Inflammatory macrophage treated with lipopolysaccharide for 1 hour (primary cell): ENCODE results near the gene PPP1R3F.

Source experiments
- DNase-seq, 2 donors: peaks; one replicate each; pipeline ENCODE4 v3.0.0-alpha.2; 2020 to 2022

PPP1R3F gene

DNA sequence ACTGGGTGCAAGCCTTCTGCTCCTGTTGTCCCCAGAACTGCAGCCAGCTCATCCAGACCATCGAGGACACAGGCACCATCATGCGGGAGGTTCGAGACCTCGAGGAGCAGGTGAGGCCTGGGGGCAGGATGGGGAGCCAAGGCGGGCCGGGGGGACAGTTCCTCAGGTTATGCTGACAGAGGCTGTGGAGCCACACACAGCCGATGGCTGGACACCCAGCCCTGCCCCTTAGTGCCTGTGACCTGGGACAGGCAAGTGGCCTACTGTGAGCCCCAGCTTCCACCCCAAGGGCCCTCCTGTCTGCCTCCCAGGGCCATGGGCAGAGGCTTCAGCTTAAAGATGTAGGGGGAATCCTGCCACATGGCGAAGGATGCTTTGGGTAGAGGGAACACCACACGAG is 20.0 kb upstream of the PPP1R3F start:
- DNase-seq, result no peak

DNA sequence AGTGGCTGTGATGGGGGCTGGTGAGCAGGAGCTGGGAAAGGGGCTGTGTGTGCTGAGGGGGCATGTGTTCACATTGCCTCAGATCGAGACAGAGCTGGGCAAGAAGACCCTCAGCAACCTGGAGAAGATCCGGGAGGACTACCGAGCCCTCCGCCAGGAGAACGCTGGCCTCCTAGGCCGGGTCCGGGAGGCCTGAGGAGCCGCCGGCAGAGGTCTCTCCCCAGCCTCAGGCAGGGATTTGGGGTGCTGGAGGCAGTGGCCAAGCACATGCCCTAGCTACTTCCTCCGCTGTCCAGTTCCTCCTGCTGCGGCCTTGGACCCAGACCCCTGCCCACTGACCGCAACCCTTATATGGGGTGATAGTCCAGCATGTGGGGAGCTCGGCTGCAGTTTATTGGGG is 19.5 kb upstream of the PPP1R3F start:
- no peak for DNase-seq

- DNase-seq, result no peak
Measured at GRCh38 chrX:49250578-49250977, 19.0 kb upstream of the PPP1R3F start.

DNA sequence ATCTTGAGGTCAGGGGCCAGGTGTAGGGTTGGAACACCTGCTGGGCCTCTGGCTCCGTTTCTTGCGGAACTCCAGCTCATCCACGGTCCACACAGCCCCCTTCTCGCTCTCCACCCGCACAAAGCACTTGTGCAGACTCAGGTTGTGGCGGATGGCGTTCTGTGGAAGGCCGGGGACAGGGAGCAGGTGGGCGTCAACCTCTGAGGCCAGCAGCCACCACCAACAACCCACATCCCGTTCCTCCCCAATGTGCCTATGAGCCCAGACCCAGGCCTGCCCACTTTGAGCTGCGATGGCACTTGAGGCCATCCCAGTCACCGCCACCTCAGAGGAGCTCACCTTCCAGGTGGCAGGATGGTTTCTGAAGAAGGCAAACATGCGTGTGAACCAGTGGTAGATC is 18.3 kb upstream of the PPP1R3F start:
- DNase-seq, result no peak

GRCh38 chrX:49254639-49255038 is 15.0 kb upstream of the PPP1R3F start:
- no peak for DNase-seq

DNA sequence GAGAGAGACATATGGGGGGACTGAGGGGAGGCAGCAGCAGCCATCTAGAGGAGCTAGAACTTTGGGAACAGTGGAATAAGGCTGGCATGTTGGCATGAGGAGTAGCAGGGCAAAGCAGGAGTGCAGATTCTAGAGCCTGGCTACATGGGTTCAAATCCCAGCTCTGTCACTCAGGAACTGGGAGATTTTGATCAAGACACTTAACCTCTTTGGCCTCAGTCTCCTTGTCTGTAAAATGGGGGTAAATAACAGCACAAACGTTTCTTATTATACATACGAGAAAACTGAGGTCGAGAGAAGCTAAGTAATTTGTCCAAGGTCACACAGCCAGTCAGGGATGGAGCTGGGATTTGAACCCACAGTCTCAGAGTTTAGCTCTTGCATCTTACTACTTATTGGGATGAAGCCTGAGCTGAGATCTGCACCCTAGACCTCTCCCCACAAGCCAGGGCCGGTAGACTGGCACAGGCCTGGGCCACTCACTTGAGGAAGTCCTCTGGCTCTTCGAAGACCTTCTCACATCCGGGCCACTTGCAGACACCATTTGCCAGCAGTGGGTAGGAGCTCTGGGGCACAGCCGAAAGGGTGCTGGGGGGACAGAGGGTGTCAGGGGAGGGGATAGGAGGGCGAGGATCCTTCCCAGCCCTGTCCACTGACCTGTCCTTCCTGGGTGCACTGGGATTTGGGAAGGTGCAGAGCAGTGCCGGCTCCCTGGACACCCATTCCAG is 13.2 kb upstream of the PPP1R3F start:
- DNase-seq, result no peak

- DNase-seq, result no peak
Measured at GRCh38 chrX:49257074-49257790, 12.4 kb upstream of the PPP1R3F start.

DNA sequence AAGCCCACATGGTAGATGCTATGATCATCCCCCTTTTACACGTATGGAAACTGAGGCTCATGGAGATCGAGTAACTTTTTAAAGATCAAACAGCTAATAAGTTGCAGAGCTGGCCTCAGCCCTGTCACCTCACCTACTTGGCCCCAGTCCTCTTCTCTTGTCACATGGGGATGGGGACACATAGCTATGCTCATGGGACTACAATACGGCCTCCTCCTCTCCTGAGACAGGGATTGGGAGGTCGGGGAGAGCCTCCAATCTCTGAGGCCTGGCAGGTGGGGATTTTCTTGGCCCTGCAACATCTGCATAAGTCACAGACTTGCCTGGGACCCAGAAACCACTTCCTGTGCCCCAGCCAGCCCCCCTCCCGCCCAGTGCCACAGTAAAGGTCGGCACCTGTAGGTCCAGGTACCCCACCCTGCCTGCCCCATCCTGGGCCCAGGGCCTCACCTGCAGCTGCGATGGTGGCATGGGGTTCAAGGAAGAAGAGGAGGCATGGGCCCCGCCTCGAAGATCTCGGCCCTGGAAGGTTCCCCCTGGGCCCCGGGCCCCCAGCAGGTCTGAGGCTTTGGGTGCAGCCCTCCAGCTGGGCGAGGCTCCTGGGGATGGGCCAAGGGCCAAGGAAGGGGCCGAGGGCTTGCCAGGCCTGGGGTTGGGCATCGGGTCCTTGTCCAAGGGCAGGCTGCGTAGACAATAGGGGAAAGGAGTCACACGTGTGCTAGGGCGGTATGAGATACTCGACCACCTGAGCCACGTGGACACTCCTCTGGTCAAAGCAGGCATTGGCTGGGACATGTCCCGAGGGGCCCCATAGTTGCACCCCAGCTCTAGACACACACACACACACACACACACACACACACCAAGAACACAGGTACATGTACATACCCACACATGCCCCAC is 11.5 kb upstream of the PPP1R3F start:
- no peak for DNase-seq

DNA sequence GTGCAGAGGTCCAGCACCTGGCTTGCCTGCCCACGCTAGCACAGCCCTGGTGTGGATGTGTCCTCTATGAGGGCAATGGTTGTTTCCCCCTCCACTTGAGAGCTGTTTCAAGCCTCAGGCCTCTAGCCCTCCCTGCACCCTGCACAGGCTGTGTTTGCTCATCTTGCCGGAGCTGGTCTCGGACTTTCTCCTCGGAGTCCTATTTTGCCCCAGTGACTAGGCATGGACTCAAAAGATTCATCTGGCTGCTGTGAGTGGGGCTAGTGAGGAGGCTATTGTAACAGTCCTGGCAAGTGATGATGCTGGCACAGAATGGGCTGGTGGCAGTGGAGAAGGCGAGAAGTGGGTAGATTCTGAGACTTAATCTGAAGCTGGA is 10.9 kb upstream of the PPP1R3F start:
- DNase-seq, result no peak

GRCh38 chrX:49260221-49260985 is 9.2 kb upstream of the PPP1R3F start:
- DNase-seq, result no peak

- DNase-seq, result no peak
Measured at GRCh38 chrX:49262603-49263002, 7.0 kb upstream of the PPP1R3F start.

DNA sequence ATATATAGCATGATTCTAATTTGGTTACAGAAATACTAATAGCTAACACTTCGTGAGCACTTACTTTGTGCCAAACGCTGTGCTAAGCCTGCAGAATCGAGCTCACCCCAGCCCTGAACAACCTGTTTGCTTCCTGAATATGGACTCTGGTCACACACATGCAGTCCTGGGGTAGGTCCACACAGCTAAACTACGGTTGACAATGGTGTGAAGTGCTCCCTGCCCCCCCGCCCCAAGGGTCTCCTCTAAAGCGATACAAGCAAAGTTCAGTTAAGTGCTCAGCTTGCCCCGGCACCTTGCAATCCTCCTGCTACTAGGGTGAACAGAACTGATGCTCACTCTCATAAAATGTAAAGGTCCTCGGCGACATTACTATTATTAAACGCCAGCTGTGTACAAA is 6.0 kb upstream of the PPP1R3F start:
- no peak for DNase-seq

GRCh38 chrX:49264460-49264859 is 5.1 kb upstream of the PPP1R3F start, which contains the start of gene FOXP3:
TSS of gene FOXP3 (minus strand) at chrX:49264710. CDS start at chrX:49258505, 6,205 bp downstream.
- no peak for DNase-seq

- DNase-seq, result no peak
Measured at GRCh38 chrX:49266523-49267445, 2.8 kb upstream of the PPP1R3F start.

DNA sequence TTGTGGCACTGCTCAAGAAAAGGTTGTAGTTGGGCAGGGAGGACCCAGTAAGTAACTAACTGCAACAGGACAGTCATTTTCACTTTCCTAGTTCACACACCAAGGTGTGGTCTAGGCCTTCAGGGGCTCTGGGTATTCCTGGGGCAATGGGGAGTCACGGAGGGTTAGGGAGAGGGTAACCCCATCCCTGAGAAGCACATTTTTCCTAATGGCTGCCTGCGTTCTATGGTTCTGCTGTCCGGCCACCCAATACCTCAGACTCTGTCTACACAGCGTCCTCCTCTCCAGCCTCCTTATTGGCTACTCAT is 937 bp upstream of the PPP1R3F start:
- DNase-seq, result no peak

DNA sequence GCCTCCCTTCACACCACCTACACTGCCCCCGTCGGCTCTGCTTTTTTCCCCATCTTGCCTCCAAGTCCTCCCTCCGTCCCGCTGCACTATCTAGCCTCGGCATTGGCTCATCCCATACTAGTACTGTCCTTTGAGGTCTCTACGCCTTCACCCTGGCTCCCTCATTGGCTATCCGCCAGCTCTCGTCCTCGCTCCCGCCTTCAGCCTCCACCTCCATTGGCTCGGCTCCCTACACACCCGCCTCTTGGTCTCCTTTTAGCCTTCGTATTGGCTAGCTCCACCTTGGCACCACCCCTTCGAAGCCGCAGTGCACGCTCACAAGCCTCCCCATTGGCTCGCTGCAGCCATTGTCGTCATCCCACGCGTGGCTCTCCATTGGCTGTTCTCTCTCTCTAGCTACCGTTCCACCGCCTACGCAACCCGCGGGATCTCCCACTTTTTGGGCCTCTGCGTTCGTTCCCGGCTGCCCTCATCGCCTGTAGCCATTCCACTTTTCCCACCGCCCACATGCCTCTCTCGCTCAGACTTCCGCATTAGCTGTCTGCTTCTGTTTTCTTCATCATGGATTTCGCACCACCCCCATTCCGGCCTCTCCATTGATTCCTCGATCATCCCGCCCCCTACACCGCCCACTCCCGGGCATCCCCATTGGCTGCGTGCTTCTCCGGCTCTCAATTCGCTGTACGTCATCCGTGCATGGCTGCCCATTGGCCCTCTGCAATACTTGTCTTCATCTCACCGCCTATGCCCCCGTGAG is 405 bp upstream of the PPP1R3F start:
- peak; percentile 93 to 96 for DNase-seq

GRCh38 chrX:49270249-49270921 is 792 bp downstream of the PPP1R3F start:
- DNase-seq, result no peak

- DNase-seq, result no peak
Measured at GRCh38 chrX:49271341-49271740, 1.7 kb downstream of the PPP1R3F start.

- no peak for DNase-seq
Measured at GRCh38 chrX:49272421-49272820, 2.8 kb downstream of the PPP1R3F start.

- DNase-seq, result no peak
Measured at GRCh38 chrX:49273181-49273727, 3.7 kb downstream of the PPP1R3F start.
